Activated T-cell treated with anti-CD3 and anti-CD28 coated beads for 4 hours (primary cell): Measurements from ENCODE around the gene RNF121.
A peak's percentile ranks its signal among the peaks of the same experiment; 100 is the strongest.
"Not testable (repeated sequence)": the region's sequence is repeated elsewhere in the genome, so short reads cannot be mapped to it uniquely, and the experiment has no call there.

ENCODE experiments used
- DNase-seq: peaks from one replicate; pipeline ENCODE4 v3.0.0-alpha.2; 2020

Gene RNF121

DNA sequence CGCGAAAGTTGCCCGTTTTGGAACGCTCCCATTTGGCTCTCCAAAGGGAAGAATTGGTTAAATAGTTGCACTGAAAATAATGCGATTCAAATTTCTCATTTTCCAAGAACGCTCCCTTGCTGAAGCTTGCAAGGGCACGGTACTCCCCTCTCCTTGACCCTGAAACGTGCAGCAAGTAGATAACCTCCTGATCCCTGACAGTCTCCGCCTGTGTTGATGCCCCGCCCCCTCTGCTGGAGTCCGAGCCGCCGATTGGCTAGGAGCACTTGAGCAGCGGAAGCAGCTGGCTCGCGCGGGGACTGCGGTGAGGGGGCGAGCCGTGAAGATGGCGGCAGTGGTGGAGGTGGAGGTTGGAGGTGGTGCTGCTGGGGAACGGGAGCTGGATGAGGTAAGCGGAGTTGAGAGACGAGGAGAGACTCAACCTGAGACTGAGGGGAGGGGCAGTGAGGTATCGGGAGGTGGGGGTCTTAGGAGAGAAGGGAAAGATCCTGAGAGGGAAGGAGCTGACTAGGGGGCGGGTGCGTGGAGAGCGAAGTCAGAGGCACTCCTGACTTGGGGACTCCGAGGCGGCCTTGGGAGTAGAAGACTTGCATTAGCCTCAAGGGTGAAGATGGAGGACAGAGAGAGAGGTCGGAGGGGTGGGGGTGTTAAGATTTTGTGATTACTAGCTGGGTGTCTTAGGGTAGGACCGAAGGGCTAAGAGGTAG is at the start of gene RNF121:
Gene RNF121, plus strand, starts transcription at position 310 of the 707 bp plus-strand sequence. Its CDS starts 16 bp downstream, at position 326.
- peak; percentile 98 for DNase-seq

GRCh38 chr11:71885806-71886205 is 43.0 kb upstream of the RNF121 start:
- not testable (repeated sequence) for DNase-seq

GRCh38 chr11:71888335-71889010 is 40.4 kb upstream of the RNF121 start:
- not testable (repeated sequence) for DNase-seq

DNA sequence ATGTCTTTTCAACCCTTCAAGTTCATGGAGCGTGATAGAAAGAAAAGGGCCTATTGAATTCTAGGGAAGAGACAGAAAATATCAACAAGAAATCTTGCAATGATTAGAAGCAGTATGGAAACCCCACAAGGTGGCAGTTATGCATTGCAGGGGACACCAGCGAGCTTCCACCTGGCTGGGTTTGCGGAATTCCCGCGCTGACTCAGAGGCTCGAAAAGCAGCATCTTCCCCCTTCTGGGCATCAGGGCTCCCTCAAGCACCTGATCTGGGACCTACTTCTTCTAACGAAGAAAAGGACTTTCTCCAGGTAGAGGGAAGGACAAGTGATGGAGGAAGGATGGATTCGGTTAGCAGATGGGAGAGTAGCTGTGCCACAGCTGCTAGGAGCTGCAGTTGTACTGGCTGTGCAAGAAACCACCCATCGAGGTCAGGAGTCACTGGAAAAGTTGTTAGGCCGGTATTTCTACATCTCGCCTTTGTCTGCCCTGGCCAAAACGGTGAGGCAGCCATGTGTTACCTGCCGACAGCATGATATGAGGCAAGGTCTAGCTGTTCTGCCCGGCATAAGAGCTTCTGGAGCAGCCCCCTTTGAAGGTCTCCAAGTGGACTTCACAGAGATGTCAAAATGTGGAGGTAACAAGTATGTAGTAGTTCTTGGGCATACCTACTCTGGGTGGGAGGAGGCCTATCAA is 39.5 kb upstream of the RNF121 start:
- DNase-seq, result not testable (repeated sequence)

- no peak for DNase-seq
Observed at GRCh38 chr11:71895961-71896360, 32.9 kb upstream of the RNF121 start.

DNA sequence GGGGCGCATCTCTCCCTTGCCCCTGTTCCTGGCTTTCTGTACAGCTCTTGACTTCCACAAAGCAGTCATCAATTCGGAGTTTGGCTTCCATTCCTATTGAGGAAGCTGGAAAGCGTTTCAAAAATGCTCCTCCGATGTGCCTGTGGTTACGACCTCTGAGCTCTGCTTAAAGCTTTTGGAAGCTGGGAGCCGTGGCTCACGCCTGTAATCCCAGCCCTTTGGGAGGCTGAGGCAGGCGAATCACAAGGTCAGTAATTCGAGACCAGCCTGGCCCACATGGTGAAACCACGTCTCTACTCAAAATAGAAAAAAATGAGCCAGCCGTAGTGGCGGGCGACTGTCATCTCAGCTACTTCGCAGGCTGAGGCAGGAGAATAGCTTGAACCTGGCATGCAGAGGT is 27.7 kb upstream of the RNF121 start:
- DNase-seq, result not testable (repeated sequence)

GRCh38 chr11:71908218-71908617 is 20.6 kb upstream of the RNF121 start:
- no peak for DNase-seq

- not testable (repeated sequence) for DNase-seq
Observed at GRCh38 chr11:71910775-71911174, 18.1 kb upstream of the RNF121 start.

- peak; percentile 40 for DNase-seq
Observed at GRCh38 chr11:71911321-71911985, 17.4 kb upstream of the RNF121 start.

DNA sequence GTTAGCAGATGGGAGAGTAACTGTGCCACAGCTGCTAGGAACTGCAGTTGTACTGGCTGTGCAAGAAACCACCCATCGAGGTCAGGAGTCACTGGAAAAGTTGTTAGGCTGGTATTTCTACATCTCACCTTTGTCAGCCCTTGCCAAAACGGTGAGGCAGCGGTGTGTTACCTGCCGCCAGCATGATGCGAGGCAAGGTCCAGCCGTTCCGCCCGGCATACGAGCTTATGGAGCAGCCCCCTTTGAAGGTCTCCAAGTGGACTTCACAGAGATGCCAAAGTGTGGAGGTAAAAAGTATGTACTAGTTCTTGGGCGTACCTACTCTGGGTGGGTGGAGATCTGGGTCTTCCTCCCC is 16.9 kb upstream of the RNF121 start:
- not testable (repeated sequence) for DNase-seq

GRCh38 chr11:71913756-71914526 is 14.9 kb upstream of the RNF121 start:
- no peak for DNase-seq

DNA sequence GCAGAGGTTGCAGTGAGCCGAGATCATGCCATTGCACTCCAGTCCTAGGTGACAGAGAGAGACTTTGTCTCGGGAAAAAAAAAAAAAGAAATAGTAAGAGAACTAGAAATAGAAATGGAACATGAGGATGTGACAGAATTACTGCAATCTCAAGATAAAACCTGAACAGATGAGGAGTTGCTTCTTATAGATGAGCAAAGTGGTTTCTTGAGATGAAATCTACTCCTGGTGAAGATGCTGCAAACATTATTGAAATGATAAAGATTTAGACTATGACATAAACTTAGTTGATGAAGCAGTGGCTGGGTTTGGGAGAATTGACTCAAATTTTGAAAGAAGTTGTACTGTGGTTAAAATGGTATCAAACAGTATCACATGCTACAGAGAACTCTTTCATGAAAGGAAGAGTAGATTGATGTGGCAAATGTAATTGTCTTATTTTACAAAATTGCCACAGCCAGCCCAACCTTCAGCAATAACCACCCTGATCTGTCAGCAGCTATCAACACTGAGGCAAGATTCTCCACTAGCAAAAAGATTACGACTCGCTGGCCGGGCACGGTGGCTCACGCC is 14.1 kb upstream of the RNF121 start:
- DNase-seq, result no peak

- DNase-seq, result no peak
Observed at GRCh38 chr11:71917646-71918140, 11.2 kb upstream of the RNF121 start.

DNA sequence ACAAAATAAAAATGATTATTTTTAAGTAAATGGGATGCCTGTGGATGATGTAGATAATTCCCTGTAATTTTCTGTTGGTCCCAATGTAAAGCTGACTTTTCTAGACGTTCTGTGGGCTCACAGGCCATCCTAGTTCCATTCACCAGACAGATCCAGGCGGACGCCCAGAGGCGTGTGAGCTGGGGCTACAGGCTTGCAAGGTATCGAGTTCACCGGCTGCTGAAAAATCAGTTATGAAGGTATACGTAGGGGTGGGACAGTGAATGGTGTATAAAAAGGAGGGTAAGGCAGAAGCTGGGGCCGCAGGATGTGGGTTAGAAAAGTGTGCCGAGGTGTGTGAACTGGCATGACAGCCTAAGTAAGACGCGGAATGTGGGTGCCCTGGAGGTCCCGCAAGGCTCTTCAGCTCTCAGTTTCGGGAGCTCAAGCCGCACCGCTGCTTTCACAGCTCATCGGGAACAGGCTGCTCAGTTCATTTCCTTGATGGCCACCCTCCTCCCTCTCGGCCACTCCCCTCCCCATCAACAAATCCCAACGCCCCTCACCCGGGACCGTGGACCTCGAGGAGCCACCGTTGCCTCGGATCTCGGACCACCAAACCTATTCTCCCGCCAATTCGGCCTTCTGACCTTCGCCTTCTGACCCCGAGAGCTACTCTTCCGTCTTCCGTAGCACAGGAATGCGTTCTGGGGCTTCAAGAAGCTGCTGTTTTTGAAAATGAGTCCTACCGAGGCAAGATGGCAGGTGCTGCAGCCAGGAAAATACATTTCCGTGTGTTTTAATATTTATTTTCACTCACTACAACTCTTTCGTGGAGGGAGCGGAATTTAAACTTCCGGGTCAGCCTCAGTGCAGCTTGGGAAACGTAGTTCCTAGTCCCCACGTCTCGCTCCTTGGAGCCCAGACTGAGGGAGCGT is 768 bp upstream of the RNF121 start, which contains the start of gene XNDC1N:
Gene XNDC1N, minus strand, starts transcription at position 775 of the 917 bp plus-strand sequence. CDS start 5,241 bp downstream, outside the sequence.
- peak; percentile 39 for DNase-seq

GRCh38 chr11:71929491-71929890 is 645 bp downstream of the RNF121 start:
- DNase-seq, result no peak

GRCh38 chr11:71930556-71931244 is 1.9 kb downstream of the RNF121 start:
- DNase-seq, result no peak

- DNase-seq, result no peak
Observed at GRCh38 chr11:71931245-71931602, 2.4 kb downstream of the RNF121 start.

- DNase-seq, result no peak
Observed at GRCh38 chr11:71933141-71933933, 4.5 kb downstream of the RNF121 start.

- no peak for DNase-seq
Observed at GRCh38 chr11:71934213-71934612, 5.4 kb downstream of the RNF121 start.
